ENCODE results near the gene HS3ST2. TPM values are rescaled to one million over a fixed set of nuclear protein-coding genes. Genes with fewer than 3 reads are reported as not detected.

HS3ST2 gene
- total RNA-seq, 2 donors from 2014 or later: 0.77 to 2.8 TPM

DNA sequence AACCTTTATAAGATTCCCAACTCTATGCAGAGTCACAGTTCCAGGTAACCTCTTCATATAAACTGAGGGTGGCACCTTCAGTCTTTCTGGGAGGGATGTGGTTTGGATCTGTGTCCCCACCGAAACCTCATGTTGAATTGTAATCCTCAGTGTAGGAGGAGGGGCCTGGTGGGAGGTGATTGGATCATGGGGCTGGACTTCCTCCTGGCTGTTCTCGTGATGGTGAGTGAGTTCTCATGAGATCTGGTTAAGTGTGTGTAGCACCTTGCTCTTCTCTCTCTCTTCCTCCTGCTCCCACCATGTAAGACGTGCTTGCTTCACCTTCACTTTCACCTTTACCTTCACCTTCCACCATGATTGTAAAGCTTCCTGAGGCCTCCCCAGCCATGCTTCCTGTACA is 30.5 kb downstream of the HS3ST2 start:
- Histone ChIP-seq H3K27me3 (replicated peaks; ENCODE audit: insufficient read depth) (no peaks in the 10 kb centered on the region), H3K27ac (no peak overlapping the region), H3K4me1 (replicated peaks) (no peaks in the 10 kb centered on the region), H3K9me3 (no peaks in the 10 kb centered on the region), H3K4me3 (no peak overlapping the region), H3K36me3 (no peaks in the 10 kb centered on the region)
- intact Hi-C loops (cut with DNase I): no loop called here
- no peak for TF ChIP-seq POLR2A (IDR thresholded peaks at IDR 0.05)
- TF ChIP-seq CTCF (IDR thresholded peaks at IDR 0.05): no peak
- TF ChIP-seq POLR2AphosphoS5 (IDR thresholded peaks at IDR 0.05): no peak
- WGBS: 68% methylated on average over 3 of the region's 3 CpGs
- no peak for DNase-seq (ENCODE audit: low spot score)

DNA sequence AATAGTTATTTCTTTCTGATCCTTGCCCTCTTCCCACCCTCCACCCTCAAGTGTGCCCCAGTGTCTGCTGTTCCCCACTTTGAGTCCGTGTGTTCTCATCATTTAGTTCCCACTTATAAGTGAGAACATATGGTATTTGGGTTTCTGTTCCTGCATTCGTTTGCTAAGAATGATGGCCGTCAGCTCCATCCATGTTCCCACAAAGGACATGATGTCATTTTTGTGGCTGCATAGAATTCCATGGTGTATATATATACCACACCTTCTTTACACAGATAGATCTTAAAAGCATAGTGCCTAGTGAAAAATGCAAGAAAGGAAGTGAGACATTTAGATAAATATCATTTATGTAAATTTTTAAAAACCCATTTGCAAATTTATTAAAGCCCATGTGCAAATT is 33.1 kb downstream of the HS3ST2 start:
- intact Hi-C loops (cut with DNase I): no loop called here

GRCh38 chr16:22847690-22848089 is 33.7 kb downstream of the HS3ST2 start:
- H3K9me3 ChIP-seq: no peaks in the 10 kb centered on the region
- no peaks in the 10 kb centered on the region for H3K27me3 ChIP-seq (replicated peaks; ENCODE audit: insufficient read depth)
- no peaks in the 10 kb centered on the region for H3K4me1 ChIP-seq (replicated peaks)
- TF ChIP-seq POLR2AphosphoS5 (IDR thresholded peaks at IDR 0.05) (no peak), POLR2A (IDR thresholded peaks at IDR 0.05) (no peak)
- no peak overlapping the region for H3K4me3 ChIP-seq
- intact Hi-C loops (cut with DNase I): no loop called here
- WGBS: 94% methylated on average over 2 of the region's 2 CpGs
- H3K27ac ChIP-seq: no peak overlapping the region
- no peak for DNase-seq (ENCODE audit: low spot score)
- no peaks in the 10 kb centered on the region for H3K36me3 ChIP-seq

More for the DNA sequence above, 33.1 kb downstream of the HS3ST2 start:
- TF ChIP-seq POLR2A (IDR thresholded peaks at IDR 0.05): no peak
- no peak for TF ChIP-seq CTCF (IDR thresholded peaks at IDR 0.05)
- no peak for TF ChIP-seq POLR2AphosphoS5 (IDR thresholded peaks at IDR 0.05)
- DNase-seq (ENCODE audit: low spot score): no peak
- Histone ChIP-seq H3K27me3 (replicated peaks; ENCODE audit: insufficient read depth) (no peaks in the 10 kb centered on the region), H3K9me3 (no peaks in the 10 kb centered on the region), H3K36me3 (no peaks in the 10 kb centered on the region), H3K4me1 (replicated peaks) (no peaks in the 10 kb centered on the region), H3K27ac (no peak overlapping the region), H3K4me3 (no peak overlapping the region)
- 65% methylated on average over 3 of the region's 3 CpGs for WGBS

GRCh38 chr16:22848451-22848850 is 34.5 kb downstream of the HS3ST2 start:
- Histone ChIP-seq H3K4me1 (replicated peaks) (no peaks in the 10 kb centered on the region), H3K36me3 (no peaks in the 10 kb centered on the region), H3K27me3 (replicated peaks; ENCODE audit: insufficient read depth) (no peaks in the 10 kb centered on the region), H3K27ac (no peak overlapping the region), H3K4me3 (no peak overlapping the region), H3K9me3 (no peaks in the 10 kb centered on the region)
- WGBS: 39% methylated on average over 4 of the region's 4 CpGs
- TF ChIP-seq POLR2AphosphoS5 (IDR thresholded peaks at IDR 0.05) (no peak), CTCF (IDR thresholded peaks at IDR 0.05) (no peak), POLR2A (IDR thresholded peaks at IDR 0.05) (no peak)
- intact Hi-C loops (cut with DNase I): no loop called here
- DNase-seq (ENCODE audit: low spot score): no peak

DNA sequence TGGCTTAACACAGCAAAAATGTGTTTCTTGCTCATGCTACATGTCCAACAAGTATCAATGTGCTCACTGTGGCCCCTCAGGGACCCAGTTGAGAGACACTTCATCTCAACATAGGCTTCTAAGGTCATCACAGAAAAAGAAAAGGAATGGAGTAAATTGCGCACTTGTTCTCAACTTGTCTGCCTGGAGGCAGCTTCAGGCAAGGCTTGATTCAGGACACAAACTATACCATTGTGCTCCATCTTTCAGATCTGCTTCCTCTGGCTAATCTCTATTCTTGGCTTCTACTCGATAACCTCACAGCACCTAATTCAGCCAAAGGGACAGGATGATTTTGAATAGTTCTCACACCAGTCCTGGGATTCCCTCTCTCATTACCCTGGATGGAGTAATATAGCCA is 35.6 kb downstream of the HS3ST2 start:
- H3K4me3 ChIP-seq: no peak overlapping the region
- intact Hi-C loops (cut with DNase I): no loop called here
- 81% methylated on average over 2 of the region's 2 CpGs for WGBS
- no peak for TF ChIP-seq CTCF (IDR thresholded peaks at IDR 0.05)
- no peak for TF ChIP-seq POLR2A (IDR thresholded peaks at IDR 0.05)
- TF ChIP-seq POLR2AphosphoS5 (IDR thresholded peaks at IDR 0.05): no peak
- DNase-seq (ENCODE audit: low spot score): no peak
- H3K36me3 ChIP-seq: no peaks in the 10 kb centered on the region
- no peaks in the 10 kb centered on the region for H3K27me3 ChIP-seq (replicated peaks; ENCODE audit: insufficient read depth)
- H3K4me1 ChIP-seq (replicated peaks): no peaks in the 10 kb centered on the region
- no peak overlapping the region for H3K27ac ChIP-seq
- no peaks in the 10 kb centered on the region for H3K9me3 ChIP-seq
